ENCODE data around the gene ZBTB32.

GRCh38 chr19:35727956-35728706, 23.8 kb downstream of the ZBTB32 start:
- TF ChIP-seq, protein P1, sequence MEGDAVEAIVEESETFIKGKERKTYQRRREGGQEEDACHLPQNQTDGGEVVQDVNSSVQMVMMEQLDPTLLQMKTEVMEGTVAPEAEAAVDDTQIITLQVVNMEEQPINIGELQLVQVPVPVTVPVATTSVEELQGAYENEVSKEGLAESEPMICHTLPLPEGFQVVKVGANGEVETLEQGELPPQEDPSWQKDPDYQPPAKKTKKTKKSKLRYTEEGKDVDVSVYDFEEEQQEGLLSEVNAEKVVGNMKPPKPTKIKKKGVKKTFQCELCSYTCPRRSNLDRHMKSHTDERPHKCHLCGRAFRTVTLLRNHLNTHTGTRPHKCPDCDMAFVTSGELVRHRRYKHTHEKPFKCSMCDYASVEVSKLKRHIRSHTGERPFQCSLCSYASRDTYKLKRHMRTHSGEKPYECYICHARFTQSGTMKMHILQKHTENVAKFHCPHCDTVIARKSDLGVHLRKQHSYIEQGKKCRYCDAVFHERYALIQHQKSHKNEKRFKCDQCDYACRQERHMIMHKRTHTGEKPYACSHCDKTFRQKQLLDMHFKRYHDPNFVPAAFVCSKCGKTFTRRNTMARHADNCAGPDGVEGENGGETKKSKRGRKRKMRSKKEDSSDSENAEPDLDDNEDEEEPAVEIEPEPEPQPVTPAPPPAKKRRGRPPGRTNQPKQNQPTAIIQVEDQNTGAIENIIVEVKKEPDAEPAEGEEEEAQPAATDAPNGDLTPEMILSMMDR (IDR thresholded peaks at IDR 0.05), result no peak
- no peak for TF ChIP-seq POLR2A (IDR thresholded peaks at IDR 0.05)
